IMR-90 (cell line): ENCODE results near the gene WDR91. TPM values are rescaled to one million over a fixed set of nuclear protein-coding genes. Genes with fewer than 3 reads are reported as not detected.

Experiments
- ATAC-seq: fragments of 200-7000 bp; cut with Tn5 transposase; 2 replicates; pipeline ENCODE4 v1.9.1; 2020; ENCODE audit warnings: low read depth, mild to moderate bottlenecking, moderate library complexity
- BruUV-seq: library from RNA; stranded (reverse); fragments of 400-500 nt; replicated peaks from 2 replicates; lab custom pipeline; 2021; lab: Mats Ljungman, UMichigan
- CTCF ChIA-PET: fragments of 300-600 bp; formaldehyde crosslinking; extraction: SDS; loops from one replicate; lab custom pipeline; 2021; ENCODE audit warnings: antibody characterized with exemption; lab: Yijun Ruan, JAX
- POLR2A ChIA-PET: fragments of 300-600 bp; sonication (Branson Sonifier 250); formaldehyde crosslinking; loops from one replicate; lab custom pipeline; 2022; ENCODE audit warnings: antibody characterized with exemption; ENCODE audit not compliant: unreplicated experiment; lab: Charles Lee
- DNase-seq: peaks from one replicate; pipeline ENCODE4 v3.0.0; 2013
- H2AFZ ChIP-seq: replicated peaks from 2 replicates; pipeline ENCODE3; 2013; ENCODE audit warnings: low read length, mild to moderate bottlenecking; ENCODE audit not compliant: poor library complexity
- H2AK5ac ChIP-seq: 2 replicates; pipeline ENCODE4 v1.6.1; 2013; ENCODE audit warnings: low read depth, low read length, inconsistent platforms
- H2AK9ac ChIP-seq: replicated peaks from 2 replicates; pipeline ENCODE3; 2013; ENCODE audit warnings: mild to moderate bottlenecking, low read depth, low read length, moderate library complexity; ENCODE audit not compliant: poor library complexity
- H2BK120ac ChIP-seq: 2 replicates; pipeline ENCODE4 v1.6.1; 2013; ENCODE audit warnings: low read depth, low read length, inconsistent platforms
- H2BK15ac ChIP-seq: 3 replicates; pipeline ENCODE4 v1.6.1; 2013; ENCODE audit warnings: low read depth, low read length, inconsistent platforms
- H2BK20ac ChIP-seq: 2 replicates; pipeline ENCODE4 v1.6.1; 2013; ENCODE audit warnings: low read depth, mild to moderate bottlenecking, inconsistent platforms, low read length, moderate library complexity
- H2BK5ac ChIP-seq: 2 replicates; pipeline ENCODE4 v1.6.1; 2013; ENCODE audit warnings: mild to moderate bottlenecking, low read depth, low read length, inconsistent platforms; ENCODE audit not compliant: poor library complexity, severe bottlenecking
- H3K14ac ChIP-seq: replicated peaks from 2 replicates; pipeline ENCODE4 v1.6.1; 2013; ENCODE audit warnings: low read depth, low read length, inconsistent platforms
- H3K18ac ChIP-seq: 2 replicates; pipeline ENCODE4 v1.6.1; 2013; ENCODE audit warnings: low read depth, low read length, control low read depth
- H3K23ac ChIP-seq: 2 replicates; pipeline ENCODE4 v1.6.1; 2013; ENCODE audit warnings: low read depth, low read length, inconsistent platforms
- H3K27ac ChIP-seq: 2 replicates; pipeline ENCODE4 v1.5.1; 2013; ENCODE audit warnings: mild to moderate bottlenecking, control low read depth, low read length; ENCODE audit not compliant: insufficient read depth
- H3K27me3 ChIP-seq: 2 replicates; pipeline ENCODE4 v1.6.1; 2013; ENCODE audit warnings: low read length; ENCODE audit not compliant: control insufficient read depth, insufficient read depth
- H3K36me3 ChIP-seq: 2 replicates; pipeline ENCODE4 v1.6.1; 2013; ENCODE audit warnings: low read length, mixed read lengths; ENCODE audit not compliant: control insufficient read depth, insufficient read depth
- H3K4ac ChIP-seq: 2 replicates; pipeline ENCODE4 v1.6.1; 2013; ENCODE audit warnings: low read depth, low read length, inconsistent platforms
- H3K4me1 ChIP-seq: 2 replicates; pipeline ENCODE4 v1.6.1; 2013; ENCODE audit warnings: low read length, mixed read lengths; ENCODE audit not compliant: control insufficient read depth, insufficient read depth
- H3K4me2 ChIP-seq: 2 replicates; pipeline ENCODE4 v1.6.1; 2013; ENCODE audit warnings: low read depth, mild to moderate bottlenecking, control low read depth, low read length, moderate library complexity
- H3K4me3 ChIP-seq: 2 replicates; pipeline ENCODE4 v1.5.1; 2013; ENCODE audit warnings: low read depth, mild to moderate bottlenecking, control low read depth, low read length, moderate library complexity; ENCODE audit not compliant: insufficient read depth
- H3K56ac ChIP-seq: 2 replicates; pipeline ENCODE4 v1.6.1; 2013; ENCODE audit warnings: low read length, inconsistent platforms; ENCODE audit not compliant: insufficient read depth; ENCODE audit errors: extremely low read depth
- H3K79me1 ChIP-seq, 2 experiments: 2 replicates each; pipeline ENCODE4 v1.6.1; 2013; ENCODE audit warnings: low read length in 2 of 2, inconsistent platforms in 1 of 2, low read depth in 1 of 2
- H3K9ac ChIP-seq: 2 replicates; pipeline ENCODE4 v1.6.1; 2013; ENCODE audit warnings: low read depth, low read length, control low read depth
- H3K9me1 ChIP-seq: 2 replicates; pipeline ENCODE4 v1.6.1; 2013; ENCODE audit warnings: low read length, inconsistent platforms; ENCODE audit not compliant: insufficient read depth
- H3K9me3 ChIP-seq: 2 replicates; pipeline ENCODE4 v1.6.1; 2013; ENCODE audit warnings: low read length; ENCODE audit not compliant: control insufficient read depth, insufficient read depth
- H4K20me1 ChIP-seq: 2 replicates; pipeline ENCODE4 v1.6.1; 2013; ENCODE audit warnings: low read length, inconsistent platforms; ENCODE audit not compliant: insufficient read depth
- H4K5ac ChIP-seq: 2 replicates; pipeline ENCODE4 v1.6.1; 2013; ENCODE audit warnings: mild to moderate bottlenecking, low read depth, low read length, control low read depth
- H4K8ac ChIP-seq, 2 experiments: 2 replicates each; pipeline ENCODE4 v1.6.1; 2013; ENCODE audit warnings: low read depth in 2 of 2, low read length in 2 of 2, control low read depth in 1 of 2, inconsistent platforms in 1 of 2
- H4K91ac ChIP-seq: 2 replicates; pipeline ENCODE4 v1.6.1; 2013; ENCODE audit warnings: low read depth, low read length, inconsistent platforms; ENCODE audit not compliant: insufficient read depth
- BHLHE40 ChIP-seq: fragments of 150-350 bp; IDR thresholded peaks from 2 replicates; pipeline ENCODE4 v1.6.1; 2016; ENCODE audit warnings: mild to moderate bottlenecking, low read depth, low read length
- CEBPB ChIP-seq: IDR thresholded peaks from 2 replicates; pipeline ENCODE4 v1.6.1; 2012; ENCODE audit warnings: low read depth, low read length, improper control_type of control experiment
- CHD1 ChIP-seq: IDR thresholded peaks from 2 replicates; pipeline ENCODE4 v1.6.1; 2012; ENCODE audit warnings: low read depth, low read length, improper control_type of control experiment
- ELK1 ChIP-seq: fragments of 150-350 bp; IDR thresholded peaks from 2 replicates; pipeline ENCODE4 v1.6.1; 2016; ENCODE audit warnings: low read depth, mild to moderate bottlenecking, low read length, moderate library complexity, borderline replicate concordance
- FOS ChIP-seq: fragments of 150-350 bp; IDR thresholded peaks from 2 replicates; pipeline ENCODE4 v1.6.1; 2016; ENCODE audit warnings: low read depth, low read length
- MAFK ChIP-seq: IDR thresholded peaks from 2 replicates; pipeline ENCODE4 v1.6.1; 2012; ENCODE audit warnings: low read depth, low read length, improper control_type of control experiment
- MAZ ChIP-seq: IDR thresholded peaks from 2 replicates; pipeline ENCODE4 v1.6.1; 2012; ENCODE audit warnings: low read depth, mild to moderate bottlenecking, low read length, improper control_type of control experiment, moderate library complexity, borderline replicate concordance
- MXI1 ChIP-seq: IDR thresholded peaks from 2 replicates; pipeline ENCODE4 v1.6.1; 2012; ENCODE audit warnings: low read depth, mild to moderate bottlenecking, low read length, moderate library complexity, borderline replicate concordance
- NFE2L2 ChIP-seq: fragments of 150-350 bp; IDR thresholded peaks from 2 replicates; pipeline ENCODE4 v1.6.1; 2016; ENCODE audit warnings: low read depth, mild to moderate bottlenecking, low read length
- POLR2A ChIP-seq: IDR thresholded peaks from 2 replicates; pipeline ENCODE4 v1.6.1; 2012; ENCODE audit warnings: mild to moderate bottlenecking, low read depth, low read length
- RAD21 ChIP-seq: IDR thresholded peaks from 2 replicates; pipeline ENCODE4 v1.6.1; 2012; ENCODE audit warnings: low read length, improper control_type of control experiment
- RCOR1 ChIP-seq: IDR thresholded peaks from 2 replicates; pipeline ENCODE4 v1.6.1; 2012; ENCODE audit warnings: mild to moderate bottlenecking, low read length, improper control_type of control experiment; ENCODE audit not compliant: insufficient replicate concordance
- RFX5 ChIP-seq: IDR thresholded peaks from 2 replicates; pipeline ENCODE4 v1.8.0; 2012; ENCODE audit warnings: low read depth, mild to moderate bottlenecking, low read length, moderate library complexity
- WGBS, 2 experiments: methylation state at CpG; one replicate each; pipeline versions ENCODE4 v1.1.5 to v1.1.7; 2013; ENCODE audit warnings: missing lambda C conversion rate in 2 of 2; ENCODE audit not compliant: insufficient read length in 1 of 2; ENCODE audit errors: extremely low coverage in 2 of 2; 5-methylcytosine and 5-hydroxymethylcytosine counted together
- dilution Hi-C: fragments of 300-500 bp; cut with HindIII; formaldehyde crosslinking; loops from one replicate; pipeline ENCODE4 v1.14.3; 2018; ENCODE audit warnings: low sequenced_read_pairs; ENCODE audit not compliant: unreplicated experiment
- in situ Hi-C: fragments of 300-500 bp; cut with MboI; formaldehyde crosslinking; loops from 3 replicates; pipeline ENCODE4 v1.14.3; 2019; ENCODE audit warnings: low sequenced_read_pairs, inconsistent platforms, mixed read lengths
- intact Hi-C: fragments of 100-400 bp; cut with micrococcal nuclease; formaldehyde crosslinking; loops from 2 replicates; pipeline ENCODE4 v1.10.0; 2022
- polyA plus RNA-seq, 3 experiments: library from polyadenylated mRNA; depleted of rRNA; stranded (reverse); fragments of >200 nt; gene quantifications; 2 replicates each; pipeline ENCODE4 v1.2.3, GENCODE V29; 2012; ENCODE audit warnings: low replicate concordance in 1 of 3
- total RNA-seq: library from RNA; depleted of rRNA; stranded (reverse); fragments of >200 nt; gene quantifications from 2 replicates; pipeline ENCODE4 v1.2.3, GENCODE V29; 2012
- TF ChIP-seq, protein P1 (sequence below): conservative IDR thresholded peaks from 2 replicates; pipeline ENCODE4 v1.5.1; 2012; ENCODE audit warnings: mild to moderate bottlenecking, low read depth, low read length, improper control_type of control experiment

The WDR91 gene
- total and polyA plus RNA-seq, 2 of the 4 experiments (the other 2 are of a cell fraction), result 5.2 to 10.3 TPM

DNA sequence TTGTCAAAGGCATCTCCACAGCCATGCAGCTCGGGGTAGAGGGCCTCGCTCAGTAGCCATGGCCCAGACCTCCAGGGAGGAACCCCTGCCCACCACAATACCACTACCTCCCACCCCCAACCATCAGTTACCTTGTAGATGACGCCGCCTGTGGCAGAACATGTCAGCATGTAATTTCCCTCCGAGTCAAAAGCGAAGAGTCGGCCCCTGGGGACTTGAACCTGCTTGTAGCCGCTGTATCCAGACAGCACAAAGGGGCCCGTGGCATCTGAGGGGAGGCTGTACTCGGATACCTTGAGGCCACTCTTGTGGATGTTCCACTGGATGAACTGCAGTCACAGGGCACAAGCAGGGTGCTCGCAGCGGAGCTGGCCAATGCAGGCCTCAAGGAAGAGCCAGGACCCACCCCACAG, 24.5 kb downstream of the WDR91 start:
- H2AK5ac ChIP-seq, result no peak overlapping the region
- no peak for ATAC-seq
- peaks cover 2% of the 10 kb centered on the region; the same call in 1 of the 2 replicates for H3K9me1 ChIP-seq
- no peak overlapping the region for H2BK15ac ChIP-seq
- no peak overlapping the region for H2AK9ac ChIP-seq
- dilution Hi-C loops, result no loop called here
- peaks cover 21% of the 10 kb centered on the region for H3K9me3 ChIP-seq
- no peak overlapping the region for H3K4me3 ChIP-seq
- no peaks in the 10 kb centered on the region for H3K4me1 ChIP-seq
- no peak overlapping the region for H3K9ac ChIP-seq
- H3K79me1 ChIP-seq, result no peaks in the 10 kb centered on the region
- no peak for DNase-seq
- no peak overlapping the region for H2BK5ac ChIP-seq
- H4K8ac ChIP-seq, result no peak overlapping the region
- no peak overlapping the region for H2AFZ ChIP-seq
- BruUV-seq, result no TSS peak
- no peak overlapping the region for H3K14ac ChIP-seq
- H3K4me2 ChIP-seq, result no peak overlapping the region
- intact Hi-C loops, result no loop called here
- H3K18ac ChIP-seq, result no peak overlapping the region
- no peak overlapping the region for H2BK20ac ChIP-seq
- H4K5ac ChIP-seq, result no peak overlapping the region
- H3K4ac ChIP-seq, result no peak overlapping the region
- peaks cover 53% of the 10 kb centered on the region for H3K36me3 ChIP-seq
- in situ Hi-C loops, result no loop called here
- WGBS, 2 experiments, result 94% methylated on average over 8 of the region's 12 CpGs; no CpG with 5 or more reads in 1 of the 2 experiments
- H3K56ac ChIP-seq, result no peak overlapping the region
- no peak overlapping the region for H4K91ac ChIP-seq
- TF ChIP-seq BHLHE40, result no peak
- TF ChIP-seq CEBPB, result no peak
- TF ChIP-seq, protein P1, sequence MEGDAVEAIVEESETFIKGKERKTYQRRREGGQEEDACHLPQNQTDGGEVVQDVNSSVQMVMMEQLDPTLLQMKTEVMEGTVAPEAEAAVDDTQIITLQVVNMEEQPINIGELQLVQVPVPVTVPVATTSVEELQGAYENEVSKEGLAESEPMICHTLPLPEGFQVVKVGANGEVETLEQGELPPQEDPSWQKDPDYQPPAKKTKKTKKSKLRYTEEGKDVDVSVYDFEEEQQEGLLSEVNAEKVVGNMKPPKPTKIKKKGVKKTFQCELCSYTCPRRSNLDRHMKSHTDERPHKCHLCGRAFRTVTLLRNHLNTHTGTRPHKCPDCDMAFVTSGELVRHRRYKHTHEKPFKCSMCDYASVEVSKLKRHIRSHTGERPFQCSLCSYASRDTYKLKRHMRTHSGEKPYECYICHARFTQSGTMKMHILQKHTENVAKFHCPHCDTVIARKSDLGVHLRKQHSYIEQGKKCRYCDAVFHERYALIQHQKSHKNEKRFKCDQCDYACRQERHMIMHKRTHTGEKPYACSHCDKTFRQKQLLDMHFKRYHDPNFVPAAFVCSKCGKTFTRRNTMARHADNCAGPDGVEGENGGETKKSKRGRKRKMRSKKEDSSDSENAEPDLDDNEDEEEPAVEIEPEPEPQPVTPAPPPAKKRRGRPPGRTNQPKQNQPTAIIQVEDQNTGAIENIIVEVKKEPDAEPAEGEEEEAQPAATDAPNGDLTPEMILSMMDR, result no peak
- no peak for TF ChIP-seq MXI1
- TF ChIP-seq POLR2A, result no peak
- no peak for TF ChIP-seq MAZ
- no peak for TF ChIP-seq FOS
- no peak for TF ChIP-seq CHD1
- TF ChIP-seq NFE2L2, result no peak
- TF ChIP-seq RAD21, result no peak
- TF ChIP-seq RCOR1, result no peak
- no peak for TF ChIP-seq RFX5
- TF ChIP-seq ELK1, result no peak
- no peak for TF ChIP-seq MAFK
- no peaks in the 10 kb centered on the region for H3K27me3 ChIP-seq
- ChIA-PET POLR2A (no interaction called here), CTCF (no interaction called here)
- no peak overlapping the region for H3K27ac ChIP-seq
- H3K23ac ChIP-seq, result no peak overlapping the region
- no peak overlapping the region for H2BK120ac ChIP-seq
- H4K20me1 ChIP-seq, result no peaks in the 10 kb centered on the region
